GM12878 (cell line): ENCODE data around the gene SLC34A1. TPM values are rescaled to one million over a fixed set of nuclear protein-coding genes. Genes with fewer than 3 reads are reported as not detected.

Experiments used
- ATF7 ChIP-seq: fragments of 450-650 bp; IDR thresholded peaks from 2 replicates; pipeline ENCODE4 v1.6.1; 2016; ENCODE audit warnings: low read depth, mild to moderate bottlenecking
- EZH2 ChIP-seq: IDR thresholded peaks from 2 replicates; pipeline ENCODE4 v1.6.1; 2012; ENCODE audit warnings: low read depth, mild to moderate bottlenecking, control low read depth, inconsistent platforms, low read length, borderline replicate concordance; ENCODE audit not compliant: control insufficient read depth
- FOXM1 ChIP-seq: IDR thresholded peaks from 2 replicates; pipeline ENCODE4 v1.6.1; 2012; ENCODE audit warnings: low read depth, mild to moderate bottlenecking, inconsistent platforms, low read length, moderate library complexity
- HDAC6 ChIP-seq: fragments of 200-600 bp; sonication (generic); IDR thresholded peaks from one replicate; pipeline ENCODE4 v1.8.0; 2017; ENCODE audit warnings: antibody characterized with exemption; ENCODE audit not compliant: unreplicated experiment
- IKZF2 ChIP-seq, 2 experiments: fragments of 450-650 bp; IDR thresholded peaks; 2 replicates each; pipeline ENCODE4 v1.6.1; 2017; ENCODE audit warnings: mild to moderate bottlenecking in 2 of 2, moderate library complexity in 2 of 2
- JUND ChIP-seq: IDR thresholded peaks from 2 replicates; pipeline ENCODE4 v1.6.1; 2012; ENCODE audit warnings: low read depth, mild to moderate bottlenecking, low read length, improper control_type of control experiment, moderate library complexity
- LARP7 ChIP-seq: fragments of 450-650 bp; IDR thresholded peaks from 2 replicates; pipeline ENCODE4 v1.6.1; 2017; ENCODE audit warnings: mild to moderate bottlenecking
- MXI1 ChIP-seq: fragments of 150-350 bp; IDR thresholded peaks from 2 replicates; pipeline ENCODE4 v1.6.1; 2011; ENCODE audit warnings: low read depth, mild to moderate bottlenecking, inconsistent platforms, low read length, improper control_type of control experiment
- NFIC ChIP-seq: IDR thresholded peaks from 2 replicates; pipeline ENCODE4 v1.6.1; 2012; ENCODE audit warnings: low read depth, mild to moderate bottlenecking, inconsistent platforms, low read length, moderate library complexity
- TBL1XR1 ChIP-seq: IDR thresholded peaks from 2 replicates; pipeline ENCODE4 v1.6.1; 2012; ENCODE audit warnings: low read depth, low read length, improper control_type of control experiment
- ZZZ3 ChIP-seq: IDR thresholded peaks from 2 replicates; pipeline ENCODE4 v1.6.1; 2011; ENCODE audit warnings: low read depth; ENCODE audit not compliant: control insufficient read depth, insufficient read length
- polyA plus RNA-seq, 11 experiments: library from polyadenylated mRNA; depleted of rRNA in 4 of 11; unstranded in 6 of 11; stranded (reverse) in 5 of 11; fragments of >200 nt; fragmentation: Nextera tagmentation in 4 of 11; fragmentation: Illumina TruSeq in 1 of 11; extraction: Ambion mirVana in 4 of 11; extraction: Trizol in 1 of 11; gene quantifications; 1 replicate in 1 of 11; 2 replicates in 10 of 11; pipeline versions ENCODE4 v1.2.1 to v1.2.3, GENCODE V29; 2011 to 2016; ENCODE audit warnings: inconsistent platforms in 2 of 11, missing spikeins in 2 of 11, low read depth in 1 of 11
- total RNA-seq, 4 experiments: library from RNA; depleted of rRNA in 3 of 4; stranded (reverse); fragments of >200 nt in 3 of 4; fragmentation: Illumina TruSeq in 1 of 4; extraction: Trizol in 1 of 4; gene quantifications; 2 replicates each; pipeline versions ENCODE4 v1.2.1 to v1.2.3, GENCODE V29; 2013 to 2021
- TF ChIP-seq, protein P1 (sequence below): fragments of 450-650 bp; IDR thresholded peaks from 2 replicates; pipeline ENCODE4 v1.6.1; 2017; ENCODE audit warnings: mild to moderate bottlenecking
- TF ChIP-seq, protein P2 (sequence below): fragments of 450-650 bp; IDR thresholded peaks from 2 replicates; pipeline ENCODE4 v1.6.1; 2017; ENCODE audit warnings: borderline replicate concordance
- TF ChIP-seq, protein P3 (sequence below): IDR thresholded peaks from 2 replicates; pipeline ENCODE4 v1.6.1; 2011; ENCODE audit warnings: mild to moderate bottlenecking, low read depth, low read length, moderate library complexity; ENCODE audit not compliant: insufficient replicate concordance
- TF ChIP-seq, protein P4 (sequence below): fragments of 450-650 bp; IDR thresholded peaks from 2 replicates; pipeline ENCODE4 v1.6.1; 2017; ENCODE audit warnings: low read depth, mild to moderate bottlenecking, moderate library complexity
- TF ChIP-seq, protein P5 (sequence below): fragments of 450-650 bp; IDR thresholded peaks from 2 replicates; pipeline ENCODE4 v1.6.1; 2016; ENCODE audit warnings: mild to moderate bottlenecking, moderate library complexity, borderline replicate concordance
- TF ChIP-seq, protein P6 (sequence below): fragments of 450-650 bp; IDR thresholded peaks from 2 replicates; pipeline ENCODE4 v1.6.1; 2014; ENCODE audit warnings: mild to moderate bottlenecking

SLC34A1 gene
- total and polyA plus RNA-seq, 10 of the 15 experiments (the other 5 are each of a cell fraction or from before 2014, with no cell fraction given) = 0.03 to 0.14 (median 0.09) TPM; not detected in 2

DNA sequence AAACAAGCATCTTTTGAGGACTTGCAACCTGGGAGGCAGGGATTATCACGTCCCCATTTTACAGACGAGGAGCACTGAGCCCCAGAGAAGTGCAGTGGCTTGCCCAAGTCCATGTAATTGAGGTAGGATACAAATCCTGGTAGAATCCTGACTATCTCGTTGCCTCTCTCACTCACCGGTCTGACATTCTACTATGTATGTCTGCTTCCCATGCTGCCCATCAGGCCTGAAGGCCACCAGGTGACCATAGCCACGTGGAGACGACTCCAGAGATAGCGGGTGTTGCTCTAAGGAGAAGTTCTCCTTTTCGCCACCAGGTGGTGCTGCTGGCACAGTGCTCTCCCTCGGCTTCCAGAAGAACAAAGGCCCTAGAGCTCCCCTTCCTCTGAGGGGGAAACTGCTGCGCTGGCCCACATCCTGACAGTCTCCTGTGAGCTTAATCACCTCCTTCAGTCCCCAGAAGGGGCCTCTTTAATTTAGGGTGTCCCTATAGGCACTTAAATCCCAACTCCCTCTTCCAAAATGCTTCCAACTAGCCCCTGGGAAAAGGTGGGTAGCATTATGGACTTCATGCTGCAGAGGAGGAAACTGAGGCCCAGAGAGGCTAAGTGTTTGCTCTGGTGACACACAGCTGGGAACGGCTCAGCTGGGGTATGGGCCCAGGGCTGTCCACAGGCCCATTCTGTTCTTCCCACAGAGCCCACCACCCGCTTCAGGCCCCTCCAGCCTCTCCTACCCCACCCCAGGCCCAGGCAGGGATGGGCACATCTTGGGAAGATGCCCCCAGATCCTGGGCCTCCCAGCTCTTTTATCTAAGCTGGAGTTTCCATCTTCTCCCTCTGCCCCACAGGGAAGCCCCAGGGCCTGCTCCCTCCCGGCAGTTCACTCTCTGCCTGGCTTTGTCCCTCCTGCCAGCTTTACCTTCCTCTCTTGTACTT lies 6.4 kb downstream of the SLC34A1 start (continued):
- TF ChIP-seq, protein P1, sequence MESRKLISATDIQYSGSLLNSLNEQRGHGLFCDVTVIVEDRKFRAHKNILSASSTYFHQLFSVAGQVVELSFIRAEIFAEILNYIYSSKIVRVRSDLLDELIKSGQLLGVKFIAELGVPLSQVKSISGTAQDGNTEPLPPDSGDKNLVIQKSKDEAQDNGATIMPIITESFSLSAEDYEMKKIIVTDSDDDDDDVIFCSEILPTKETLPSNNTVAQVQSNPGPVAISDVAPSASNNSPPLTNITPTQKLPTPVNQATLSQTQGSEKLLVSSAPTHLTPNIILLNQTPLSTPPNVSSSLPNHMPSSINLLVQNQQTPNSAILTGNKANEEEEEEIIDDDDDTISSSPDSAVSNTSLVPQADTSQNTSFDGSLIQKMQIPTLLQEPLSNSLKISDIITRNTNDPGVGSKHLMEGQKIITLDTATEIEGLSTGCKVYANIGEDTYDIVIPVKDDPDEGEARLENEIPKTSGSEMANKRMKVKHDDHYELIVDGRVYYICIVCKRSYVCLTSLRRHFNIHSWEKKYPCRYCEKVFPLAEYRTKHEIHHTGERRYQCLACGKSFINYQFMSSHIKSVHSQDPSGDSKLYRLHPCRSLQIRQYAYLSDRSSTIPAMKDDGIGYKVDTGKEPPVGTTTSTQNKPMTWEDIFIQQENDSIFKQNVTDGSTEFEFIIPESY = peak; percentile 6; the same call in 1 of the 2 replicates
- no peak for TF ChIP-seq JUND
- no peak for TF ChIP-seq TBL1XR1
- TF ChIP-seq MXI1 = peak; percentile 88
- no peak for TF ChIP-seq HDAC6
- TF ChIP-seq, protein P2, sequence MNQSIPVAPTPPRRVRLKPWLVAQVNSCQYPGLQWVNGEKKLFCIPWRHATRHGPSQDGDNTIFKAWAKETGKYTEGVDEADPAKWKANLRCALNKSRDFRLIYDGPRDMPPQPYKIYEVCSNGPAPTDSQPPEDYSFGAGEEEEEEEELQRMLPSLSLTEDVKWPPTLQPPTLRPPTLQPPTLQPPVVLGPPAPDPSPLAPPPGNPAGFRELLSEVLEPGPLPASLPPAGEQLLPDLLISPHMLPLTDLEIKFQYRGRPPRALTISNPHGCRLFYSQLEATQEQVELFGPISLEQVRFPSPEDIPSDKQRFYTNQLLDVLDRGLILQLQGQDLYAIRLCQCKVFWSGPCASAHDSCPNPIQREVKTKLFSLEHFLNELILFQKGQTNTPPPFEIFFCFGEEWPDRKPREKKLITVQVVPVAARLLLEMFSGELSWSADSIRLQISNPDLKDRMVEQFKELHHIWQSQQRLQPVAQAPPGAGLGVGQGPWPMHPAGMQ = no peak
- no peak for TF ChIP-seq FOXM1
- TF ChIP-seq NFIC = no peak
- TF ChIP-seq, protein P3, sequence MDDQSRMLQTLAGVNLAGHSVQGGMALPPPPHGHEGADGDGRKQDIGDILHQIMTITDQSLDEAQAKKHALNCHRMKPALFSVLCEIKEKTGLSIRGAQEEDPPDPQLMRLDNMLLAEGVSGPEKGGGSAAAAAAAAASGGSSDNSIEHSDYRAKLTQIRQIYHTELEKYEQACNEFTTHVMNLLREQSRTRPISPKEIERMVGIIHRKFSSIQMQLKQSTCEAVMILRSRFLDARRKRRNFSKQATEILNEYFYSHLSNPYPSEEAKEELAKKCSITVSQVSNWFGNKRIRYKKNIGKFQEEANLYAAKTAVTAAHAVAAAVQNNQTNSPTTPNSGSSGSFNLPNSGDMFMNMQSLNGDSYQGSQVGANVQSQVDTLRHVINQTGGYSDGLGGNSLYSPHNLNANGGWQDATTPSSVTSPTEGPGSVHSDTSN = no peak
- TF ChIP-seq, protein P4, sequence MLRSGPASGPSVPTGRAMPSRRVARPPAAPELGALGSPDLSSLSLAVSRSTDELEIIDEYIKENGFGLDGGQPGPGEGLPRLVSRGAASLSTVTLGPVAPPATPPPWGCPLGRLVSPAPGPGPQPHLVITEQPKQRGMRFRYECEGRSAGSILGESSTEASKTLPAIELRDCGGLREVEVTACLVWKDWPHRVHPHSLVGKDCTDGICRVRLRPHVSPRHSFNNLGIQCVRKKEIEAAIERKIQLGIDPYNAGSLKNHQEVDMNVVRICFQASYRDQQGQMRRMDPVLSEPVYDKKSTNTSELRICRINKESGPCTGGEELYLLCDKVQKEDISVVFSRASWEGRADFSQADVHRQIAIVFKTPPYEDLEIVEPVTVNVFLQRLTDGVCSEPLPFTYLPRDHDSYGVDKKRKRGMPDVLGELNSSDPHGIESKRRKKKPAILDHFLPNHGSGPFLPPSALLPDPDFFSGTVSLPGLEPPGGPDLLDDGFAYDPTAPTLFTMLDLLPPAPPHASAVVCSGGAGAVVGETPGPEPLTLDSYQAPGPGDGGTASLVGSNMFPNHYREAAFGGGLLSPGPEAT = no peak
- TF ChIP-seq IKZF2 (IDR thresholded peaks at IDR 0.05) = no peak
- TF ChIP-seq, protein P5, sequence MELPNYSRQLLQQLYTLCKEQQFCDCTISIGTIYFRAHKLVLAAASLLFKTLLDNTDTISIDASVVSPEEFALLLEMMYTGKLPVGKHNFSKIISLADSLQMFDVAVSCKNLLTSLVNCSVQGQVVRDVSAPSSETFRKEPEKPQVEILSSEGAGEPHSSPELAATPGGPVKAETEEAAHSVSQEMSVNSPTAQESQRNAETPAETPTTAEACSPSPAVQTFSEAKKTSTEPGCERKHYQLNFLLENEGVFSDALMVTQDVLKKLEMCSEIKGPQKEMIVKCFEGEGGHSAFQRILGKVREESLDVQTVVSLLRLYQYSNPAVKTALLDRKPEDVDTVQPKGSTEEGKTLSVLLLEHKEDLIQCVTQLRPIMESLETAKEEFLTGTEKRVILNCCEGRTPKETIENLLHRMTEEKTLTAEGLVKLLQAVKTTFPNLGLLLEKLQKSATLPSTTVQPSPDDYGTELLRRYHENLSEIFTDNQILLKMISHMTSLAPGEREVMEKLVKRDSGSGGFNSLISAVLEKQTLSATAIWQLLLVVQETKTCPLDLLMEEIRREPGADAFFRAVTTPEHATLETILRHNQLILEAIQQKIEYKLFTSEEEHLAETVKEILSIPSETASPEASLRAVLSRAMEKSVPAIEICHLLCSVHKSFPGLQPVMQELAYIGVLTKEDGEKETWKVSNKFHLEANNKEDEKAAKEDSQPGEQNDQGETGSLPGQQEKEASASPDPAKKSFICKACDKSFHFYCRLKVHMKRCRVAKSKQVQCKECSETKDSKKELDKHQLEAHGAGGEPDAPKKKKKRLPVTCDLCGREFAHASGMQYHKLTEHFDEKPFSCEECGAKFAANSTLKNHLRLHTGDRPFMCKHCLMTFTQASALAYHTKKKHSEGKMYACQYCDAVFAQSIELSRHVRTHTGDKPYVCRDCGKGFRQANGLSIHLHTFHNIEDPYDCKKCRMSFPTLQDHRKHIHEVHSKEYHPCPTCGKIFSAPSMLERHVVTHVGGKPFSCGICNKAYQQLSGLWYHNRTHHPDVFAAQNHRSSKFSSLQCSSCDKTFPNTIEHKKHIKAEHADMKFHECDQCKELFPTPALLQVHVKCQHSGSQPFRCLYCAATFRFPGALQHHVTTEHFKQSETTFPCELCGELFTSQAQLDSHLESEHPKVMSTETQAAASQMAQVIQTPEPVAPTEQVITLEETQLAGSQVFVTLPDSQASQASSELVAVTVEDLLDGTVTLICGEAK = no peak
- TF ChIP-seq ATF7 = no peak
- TF ChIP-seq ZZZ3 = no peak
- TF ChIP-seq, protein P6, sequence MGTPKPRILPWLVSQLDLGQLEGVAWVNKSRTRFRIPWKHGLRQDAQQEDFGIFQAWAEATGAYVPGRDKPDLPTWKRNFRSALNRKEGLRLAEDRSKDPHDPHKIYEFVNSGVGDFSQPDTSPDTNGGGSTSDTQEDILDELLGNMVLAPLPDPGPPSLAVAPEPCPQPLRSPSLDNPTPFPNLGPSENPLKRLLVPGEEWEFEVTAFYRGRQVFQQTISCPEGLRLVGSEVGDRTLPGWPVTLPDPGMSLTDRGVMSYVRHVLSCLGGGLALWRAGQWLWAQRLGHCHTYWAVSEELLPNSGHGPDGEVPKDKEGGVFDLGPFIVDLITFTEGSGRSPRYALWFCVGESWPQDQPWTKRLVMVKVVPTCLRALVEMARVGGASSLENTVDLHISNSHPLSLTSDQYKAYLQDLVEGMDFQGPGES = no peak
- no peak for TF ChIP-seq LARP7
- no peak for TF ChIP-seq EZH2
